ENCODE measurements around the gene BFSP1. TPM values are rescaled to one million over a fixed set of nuclear protein-coding genes. Genes with fewer than 3 reads are reported as not detected.

BFSP1 gene
- total RNA-seq, 1 donor from 2014 or later: 4.2 TPM

DNA sequence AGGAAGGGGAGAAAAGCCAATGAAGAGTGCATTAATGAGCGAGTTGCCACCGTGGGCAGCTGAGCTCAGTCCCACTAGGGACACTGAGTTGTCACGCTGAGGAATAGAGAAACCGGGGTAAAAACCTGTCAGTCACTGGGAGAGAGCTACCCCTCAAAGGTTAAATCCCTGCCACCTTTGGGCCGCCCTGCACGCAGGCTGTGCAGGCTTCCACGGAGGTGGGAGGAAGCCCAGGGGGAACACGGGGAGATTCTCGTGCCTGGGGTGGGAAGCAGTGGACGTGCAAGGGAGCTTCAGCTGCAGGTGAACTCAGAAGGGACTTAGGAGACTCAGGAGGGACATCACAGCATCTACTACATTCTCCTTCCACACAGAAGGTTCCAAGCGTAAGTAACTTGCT, 50.5 kb downstream of the BFSP1 start:
- peaks cover 8% of the 10 kb centered on the region for H3K27me3 Mint-ChIP-seq (ENCODE audit: low read depth, unreplicated experiment)
- FAIRE-seq: no peak

DNA sequence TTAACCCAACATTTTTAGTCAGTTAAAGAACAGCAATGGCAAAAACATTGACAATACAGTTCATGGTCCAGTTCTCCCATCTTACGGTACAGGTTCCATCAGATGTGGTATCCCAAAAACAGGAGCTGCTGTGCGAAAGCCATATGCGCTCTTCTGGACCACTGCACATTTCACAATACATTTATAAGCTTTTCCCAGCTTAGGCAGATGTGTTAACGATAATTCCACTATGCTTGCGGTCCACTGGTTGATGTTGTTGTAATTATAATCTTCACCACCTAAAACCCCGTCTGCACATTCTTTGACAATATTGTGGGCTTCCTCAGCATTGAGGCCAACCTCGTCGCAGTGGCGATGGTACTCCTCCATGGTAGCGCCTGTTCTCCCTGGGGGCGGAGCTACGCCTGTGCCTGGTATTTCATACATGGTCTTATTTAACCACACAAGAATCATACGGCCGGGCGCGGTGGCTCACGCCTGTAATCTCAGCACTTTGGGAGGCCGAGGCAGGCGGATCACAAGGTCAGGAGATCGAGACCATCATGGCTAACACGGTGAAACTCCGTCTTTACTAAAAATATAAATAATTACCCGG, 52.0 kb downstream of the BFSP1 start:
- no peak overlapping the region for H3K4me3 Mint-ChIP-seq (ENCODE audit: unreplicated experiment)
- H3K27ac ChIP-seq (ENCODE audit: low read depth, low read length): no peak overlapping the region
- no peak overlapping the region for H2AFZ ChIP-seq (ENCODE audit: low read depth, low read length)
- H3K9me3 ChIP-seq (ENCODE audit: insufficient read depth, low read depth, low read length): no peaks in the 10 kb centered on the region
- no peaks in the 10 kb centered on the region for H3K4me1 ChIP-seq (ENCODE audit: insufficient read depth, low read length)
- peaks cover 7% of the 10 kb centered on the region for H3K27me3 ChIP-seq (ENCODE audit: insufficient read depth, low read length)
- no peaks in the 10 kb centered on the region for H3K4me1 Mint-ChIP-seq (ENCODE audit: low read depth, unreplicated experiment)
- no peak overlapping the region for H3K4me3 ChIP-seq (ENCODE audit: insufficient read depth, low read depth, low read length)
- FAIRE-seq (no peak), DNase-seq (ENCODE audit: low read depth) (no peak)
- H3K36me3 Mint-ChIP-seq (ENCODE audit: low read depth, unreplicated experiment): peaks cover 2% of the 10 kb centered on the region
- no peaks in the 10 kb centered on the region for H3K79me2 ChIP-seq (ENCODE audit: insufficient read depth, low read length)
- no peak overlapping the region for H3K9ac ChIP-seq (ENCODE audit: low read length)
- H4K20me1 ChIP-seq (ENCODE audit: insufficient read depth, low read length): no peaks in the 10 kb centered on the region
- TF ChIP-seq, protein P1, sequence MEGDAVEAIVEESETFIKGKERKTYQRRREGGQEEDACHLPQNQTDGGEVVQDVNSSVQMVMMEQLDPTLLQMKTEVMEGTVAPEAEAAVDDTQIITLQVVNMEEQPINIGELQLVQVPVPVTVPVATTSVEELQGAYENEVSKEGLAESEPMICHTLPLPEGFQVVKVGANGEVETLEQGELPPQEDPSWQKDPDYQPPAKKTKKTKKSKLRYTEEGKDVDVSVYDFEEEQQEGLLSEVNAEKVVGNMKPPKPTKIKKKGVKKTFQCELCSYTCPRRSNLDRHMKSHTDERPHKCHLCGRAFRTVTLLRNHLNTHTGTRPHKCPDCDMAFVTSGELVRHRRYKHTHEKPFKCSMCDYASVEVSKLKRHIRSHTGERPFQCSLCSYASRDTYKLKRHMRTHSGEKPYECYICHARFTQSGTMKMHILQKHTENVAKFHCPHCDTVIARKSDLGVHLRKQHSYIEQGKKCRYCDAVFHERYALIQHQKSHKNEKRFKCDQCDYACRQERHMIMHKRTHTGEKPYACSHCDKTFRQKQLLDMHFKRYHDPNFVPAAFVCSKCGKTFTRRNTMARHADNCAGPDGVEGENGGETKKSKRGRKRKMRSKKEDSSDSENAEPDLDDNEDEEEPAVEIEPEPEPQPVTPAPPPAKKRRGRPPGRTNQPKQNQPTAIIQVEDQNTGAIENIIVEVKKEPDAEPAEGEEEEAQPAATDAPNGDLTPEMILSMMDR (IDR thresholded peaks at IDR 0.05; ENCODE audit: insufficient read depth, low read depth, low read length): no peak
- no peak for TF ChIP-seq EZH2 (IDR thresholded peaks at IDR 0.05; ENCODE audit: insufficient read depth, low read length)
- no peak overlapping the region for H3K4me2 ChIP-seq (ENCODE audit: low read length)
- no peaks in the 10 kb centered on the region for H3K9me3 Mint-ChIP-seq (ENCODE audit: unreplicated experiment)
- H3K36me3 ChIP-seq (ENCODE audit: insufficient read depth, low read length): no peaks in the 10 kb centered on the region
- H3K27me3 Mint-ChIP-seq (ENCODE audit: low read depth, unreplicated experiment): peaks cover 8% of the 10 kb centered on the region
- H3K27ac Mint-ChIP-seq (ENCODE audit: unreplicated experiment): no peak overlapping the region

More for the DNA sequence above, 50.5 kb downstream of the BFSP1 start:
- Mint-ChIP-seq H3K9me3 (ENCODE audit: unreplicated experiment) (no peaks in the 10 kb centered on the region), H3K27ac (ENCODE audit: unreplicated experiment) (no peak overlapping the region), H3K36me3 (ENCODE audit: low read depth, unreplicated experiment) (peaks cover 2% of the 10 kb centered on the region), H3K4me1 (ENCODE audit: low read depth, unreplicated experiment) (no peaks in the 10 kb centered on the region), H3K4me3 (ENCODE audit: unreplicated experiment) (no peak overlapping the region)
- H3K27me3 ChIP-seq (ENCODE audit: insufficient read depth, low read length): peaks cover 7% of the 10 kb centered on the region
- H3K27ac ChIP-seq (ENCODE audit: low read depth, low read length): no peak overlapping the region
- no peak overlapping the region for H3K4me3 ChIP-seq (ENCODE audit: insufficient read depth, low read depth, low read length)
- H3K4me1 ChIP-seq (ENCODE audit: insufficient read depth, low read length): no peaks in the 10 kb centered on the region
- TF ChIP-seq EZH2 (IDR thresholded peaks at IDR 0.05; ENCODE audit: insufficient read depth, low read length): no peak
- TF ChIP-seq, protein P1 (IDR thresholded peaks at IDR 0.05; ENCODE audit: insufficient read depth, low read depth, low read length): no peak
- H3K79me2 ChIP-seq (ENCODE audit: insufficient read depth, low read length): no peaks in the 10 kb centered on the region
- no peaks in the 10 kb centered on the region for H3K9me3 ChIP-seq (ENCODE audit: insufficient read depth, low read depth, low read length)
- no peaks in the 10 kb centered on the region for H3K36me3 ChIP-seq (ENCODE audit: insufficient read depth, low read length)
- H4K20me1 ChIP-seq (ENCODE audit: insufficient read depth, low read length): no peaks in the 10 kb centered on the region
- H2AFZ ChIP-seq (ENCODE audit: low read depth, low read length): no peak overlapping the region
- no peak overlapping the region for H3K9ac ChIP-seq (ENCODE audit: low read length)
- H3K4me2 ChIP-seq (ENCODE audit: low read length): no peak overlapping the region
- DNase-seq (ENCODE audit: low read depth): no peak

DNA sequence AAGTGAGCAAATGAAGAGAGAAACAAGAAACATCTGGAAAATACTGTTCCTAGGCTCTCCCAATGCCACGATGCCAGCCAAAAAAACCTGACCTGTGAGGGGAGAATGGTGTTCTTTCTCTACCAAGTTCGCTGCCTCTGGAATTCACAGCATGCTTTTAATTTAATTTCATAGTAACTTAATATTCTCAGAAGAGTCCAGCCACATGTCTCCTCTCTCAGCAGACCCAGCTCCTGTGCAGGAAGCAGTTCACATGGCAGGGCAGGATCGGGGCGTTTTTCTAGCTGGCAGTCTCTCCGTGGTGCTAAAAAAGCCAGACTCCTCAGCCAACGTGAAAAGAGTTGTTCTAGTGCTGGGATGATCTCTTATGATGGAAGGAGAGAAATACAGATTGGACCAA, 57.5 kb downstream of the BFSP1 start:
- no peak for FAIRE-seq

More for the DNA sequence above, 57.5 kb downstream of the BFSP1 start:
- Histone ChIP-seq H3K4me3 (ENCODE audit: insufficient read depth, low read depth, low read length) (no peak overlapping the region), H3K4me1 (ENCODE audit: insufficient read depth, low read length) (no peaks in the 10 kb centered on the region), H3K79me2 (ENCODE audit: insufficient read depth, low read length) (no peaks in the 10 kb centered on the region), H3K27me3 (ENCODE audit: insufficient read depth, low read length) (no peaks in the 10 kb centered on the region), H2AFZ (ENCODE audit: low read depth, low read length) (no peak overlapping the region), H4K20me1 (ENCODE audit: insufficient read depth, low read length) (no peaks in the 10 kb centered on the region), H3K36me3 (ENCODE audit: insufficient read depth, low read length) (no peaks in the 10 kb centered on the region), H3K9ac (ENCODE audit: low read length) (no peak overlapping the region), H3K9me3 (ENCODE audit: insufficient read depth, low read depth, low read length) (no peaks in the 10 kb centered on the region), H3K27ac (ENCODE audit: low read depth, low read length) (no peak overlapping the region), H3K4me2 (ENCODE audit: low read length) (no peak overlapping the region)
- Mint-ChIP-seq H3K27me3 (ENCODE audit: low read depth, unreplicated experiment) (peaks cover 2% of the 10 kb centered on the region), H3K4me3 (ENCODE audit: unreplicated experiment) (no peak overlapping the region), H3K27ac (ENCODE audit: unreplicated experiment) (no peak overlapping the region), H3K36me3 (ENCODE audit: low read depth, unreplicated experiment) (no peaks in the 10 kb centered on the region), H3K9me3 (ENCODE audit: unreplicated experiment) (no peaks in the 10 kb centered on the region), H3K4me1 (ENCODE audit: low read depth, unreplicated experiment) (no peaks in the 10 kb centered on the region)
- TF ChIP-seq, protein P1 (IDR thresholded peaks at IDR 0.05; ENCODE audit: insufficient read depth, low read depth, low read length): no peak
- no peak for TF ChIP-seq EZH2 (IDR thresholded peaks at IDR 0.05; ENCODE audit: insufficient read depth, low read length)
- no peak for DNase-seq (ENCODE audit: low read depth)

All from astrocyte (in vitro differentiated cells and primary cell).